Stimulated activated CD8-positive, alpha-beta memory T cell treated with anti-CD3 and anti-CD28 coated beads, Interleukin-12 subunit alpha, Interleukin-12 subunit beta, amount 100 ng/mL, for 1 hour (primary cell): ENCODE results near the gene SPIB.
"Not testable (repeated sequence)": the region's sequence is repeated elsewhere in the genome, so short reads cannot be mapped to it uniquely, and the experiment has no call there.

ENCODE experiments used
- DNase-seq: peaks from one replicate; pipeline ENCODE4 v3.0.0-alpha.2; 2020; ENCODE audit warnings: low read depth

The SPIB gene

GRCh38 chr19:50418176-50419021 is at the start of gene SPIB:
TSS of gene SPIB (plus strand) at chr19:50418938. CDS start at chr19:50418963, 25 bp downstream.
- DNase-seq: no peak

GRCh38 chr19:50371914-50372475 is 46.7 kb upstream of the SPIB start:
- no peak for DNase-seq

- DNase-seq: peak; percentile 93
Observed at GRCh38 chr19:50376166-50377050, 42.3 kb upstream of the SPIB start, which contains the start of gene NR1H2. TSS of gene NR1H2 (plus strand) at chr19:50376457. CDS start at chr19:50377606, 1,149 bp downstream.

- DNase-seq: no peak
Observed at GRCh38 chr19:50377051-50377461, 41.7 kb upstream of the SPIB start.

DNA sequence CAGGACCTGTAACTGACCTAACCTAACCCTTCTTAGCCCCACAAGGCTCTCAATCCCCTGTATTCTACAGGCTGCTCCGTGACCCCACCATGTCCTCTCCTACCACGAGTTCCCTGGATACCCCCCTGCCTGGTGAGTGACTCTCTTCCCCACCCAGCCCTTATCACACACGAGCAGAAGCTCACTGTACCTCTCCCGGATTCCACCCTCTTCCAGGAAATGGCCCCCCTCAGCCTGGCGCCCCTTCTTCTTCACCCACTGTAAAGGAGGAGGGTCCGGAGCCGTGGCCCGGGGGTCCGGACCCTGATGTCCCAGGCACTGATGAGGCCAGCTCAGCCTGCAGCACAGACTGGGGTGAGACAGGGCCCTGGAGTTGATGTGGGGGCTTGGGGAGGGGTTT is 41.2 kb upstream of the SPIB start:
- no peak for DNase-seq

DNA sequence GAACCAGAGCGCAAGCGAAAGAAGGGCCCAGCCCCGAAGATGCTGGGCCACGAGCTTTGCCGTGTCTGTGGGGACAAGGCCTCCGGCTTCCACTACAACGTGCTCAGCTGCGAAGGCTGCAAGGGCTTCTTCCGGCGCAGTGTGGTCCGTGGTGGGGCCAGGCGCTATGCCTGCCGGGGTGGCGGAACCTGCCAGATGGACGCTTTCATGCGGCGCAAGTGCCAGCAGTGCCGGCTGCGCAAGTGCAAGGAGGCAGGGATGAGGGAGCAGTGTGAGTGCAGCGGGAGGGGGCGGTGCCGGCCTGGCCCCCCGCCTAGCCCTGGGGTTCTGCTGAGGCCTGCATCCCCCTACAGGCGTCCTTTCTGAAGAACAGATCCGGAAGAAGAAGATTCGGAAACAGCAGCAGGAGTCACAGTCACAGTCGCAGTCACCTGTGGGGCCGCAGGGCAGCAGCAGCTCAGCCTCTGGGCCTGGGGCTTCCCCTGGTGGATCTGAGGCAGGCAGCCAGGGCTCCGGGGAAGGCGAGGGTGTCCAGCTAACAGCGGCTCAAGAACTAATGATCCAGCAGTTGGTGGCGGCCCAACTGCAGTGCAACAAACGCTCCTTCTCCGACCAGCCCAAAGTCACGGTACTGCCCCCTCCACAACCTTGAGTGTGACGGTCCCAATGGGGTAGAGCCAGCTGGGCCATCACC is 40.4 kb upstream of the SPIB start:
- DNase-seq: no peak

DNA sequence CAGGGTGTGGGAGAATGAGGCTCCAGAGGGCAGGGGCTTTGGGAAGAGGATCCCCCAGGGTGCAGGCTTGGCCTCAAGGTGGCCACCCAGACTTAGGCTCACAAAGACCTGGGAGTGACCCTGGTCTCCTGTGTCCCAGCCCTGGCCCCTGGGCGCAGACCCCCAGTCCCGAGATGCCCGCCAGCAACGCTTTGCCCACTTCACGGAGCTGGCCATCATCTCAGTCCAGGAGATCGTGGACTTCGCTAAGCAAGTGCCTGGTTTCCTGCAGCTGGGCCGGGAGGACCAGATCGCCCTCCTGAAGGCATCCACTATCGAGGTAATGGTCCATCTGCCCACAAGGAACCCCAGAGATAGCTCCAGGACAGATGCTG is 39.9 kb upstream of the SPIB start:
- DNase-seq: no peak

DNA sequence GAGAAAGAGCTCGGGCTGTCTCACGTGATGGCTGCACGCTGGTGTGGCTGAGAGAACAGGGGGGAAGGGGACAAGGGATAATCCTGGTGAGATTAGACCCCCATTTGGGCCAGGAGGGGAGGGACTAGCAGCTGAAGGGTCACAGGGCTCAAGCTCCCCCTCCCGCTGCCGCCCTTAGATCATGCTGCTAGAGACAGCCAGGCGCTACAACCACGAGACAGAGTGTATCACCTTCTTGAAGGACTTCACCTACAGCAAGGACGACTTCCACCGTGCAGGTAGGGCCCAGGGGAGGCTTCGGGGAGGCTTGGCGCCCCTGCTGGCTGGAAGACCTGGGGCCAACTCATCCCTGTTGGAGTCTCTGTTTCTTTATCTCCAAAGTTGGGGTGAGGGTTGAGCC is 39.1 kb upstream of the SPIB start:
- no peak for DNase-seq

GRCh38 chr19:50380137-50380536 is 38.6 kb upstream of the SPIB start:
- no peak for DNase-seq

DNA sequence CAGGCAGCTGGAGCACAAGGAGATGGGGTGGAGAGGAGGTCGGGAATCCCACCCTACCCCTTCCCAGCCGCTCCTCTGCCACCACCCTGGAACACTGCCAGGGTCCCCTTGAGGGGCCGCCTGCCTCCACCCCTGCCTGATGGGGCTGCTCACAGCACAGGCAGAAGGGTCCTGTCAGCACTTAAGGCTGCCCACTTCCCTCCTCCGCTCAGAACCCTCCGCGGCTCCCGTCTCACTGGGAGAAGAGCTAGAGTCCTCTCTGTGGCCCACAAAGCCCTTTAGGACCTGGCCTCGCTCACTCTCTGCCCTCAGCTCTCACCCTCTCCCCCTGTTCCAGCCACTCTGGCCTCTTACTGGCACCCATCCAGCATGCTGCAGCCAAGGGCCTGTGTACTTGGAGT is 38.0 kb upstream of the SPIB start:
- no peak for DNase-seq

GRCh38 chr19:50381881-50382729 is 36.6 kb upstream of the SPIB start:
- no peak for DNase-seq

- no peak for DNase-seq
Observed at GRCh38 chr19:50383001-50383851, 35.5 kb upstream of the SPIB start.

- peak; percentile 97 for DNase-seq
Observed at GRCh38 chr19:50383852-50384684, 34.7 kb upstream of the SPIB start, which contains the start of gene POLD1. TSS of gene POLD1 (plus strand) at chr19:50384347. CDS start at chr19:50398852, 14,505 bp downstream.

- DNase-seq: no peak
Observed at GRCh38 chr19:50384685-50385535, 33.8 kb upstream of the SPIB start.

- DNase-seq: no peak
Observed at GRCh38 chr19:50387176-50387867, 31.4 kb upstream of the SPIB start.

- no peak for DNase-seq
Observed at GRCh38 chr19:50387868-50388245, 30.9 kb upstream of the SPIB start.

DNA sequence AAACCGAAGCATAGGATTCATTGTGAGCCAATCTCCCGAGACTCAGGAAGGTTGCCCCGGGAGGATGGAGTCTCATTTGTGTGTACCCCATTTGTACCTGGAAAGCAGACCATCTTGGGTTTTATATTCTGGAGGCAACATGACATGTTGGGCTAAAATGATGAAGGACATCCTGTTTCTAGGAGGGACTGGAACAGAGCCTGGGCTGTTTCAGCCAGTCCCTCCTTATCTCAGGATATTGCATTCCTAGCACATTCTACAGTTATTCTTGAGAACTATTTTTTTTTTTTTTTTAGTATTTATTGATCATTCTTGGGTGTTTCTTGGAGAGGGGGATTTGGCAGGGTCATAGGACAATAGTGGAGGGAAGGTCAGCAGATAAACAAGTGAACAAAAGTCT is 28.4 kb upstream of the SPIB start:
- DNase-seq: not testable (repeated sequence)
